ENCODE measurements around the gene NECAB2.
A peak's percentile ranks its signal among the peaks of the same experiment; 100 is the strongest.

Gene NECAB2

GRCh38 chr16:84029297-84030047 is 61.4 kb downstream of the NECAB2 start:
- DNase-seq = no peak

GRCh38 chr16:84031556-84031955 is 63.5 kb downstream of the NECAB2 start:
- DNase-seq = no peak

- DNase-seq = no peak
These were observed 64.6 kb downstream of the NECAB2 start for GRCh38 chr16:84032458-84033178.

GRCh38 chr16:84033251-84034195 is 65.5 kb downstream of the NECAB2 start:
- no peak for DNase-seq

GRCh38 chr16:84034516-84034915 is 66.5 kb downstream of the NECAB2 start:
- DNase-seq = no peak

- no peak for DNase-seq
These were observed 68.1 kb downstream of the NECAB2 start for GRCh38 chr16:84036131-84036530.

- no peak for DNase-seq
These were observed 69.0 kb downstream of the NECAB2 start for GRCh38 chr16:84036982-84037425.

- DNase-seq = no peak
These were observed 70.4 kb downstream of the NECAB2 start for GRCh38 chr16:84038469-84038868.

DNA sequence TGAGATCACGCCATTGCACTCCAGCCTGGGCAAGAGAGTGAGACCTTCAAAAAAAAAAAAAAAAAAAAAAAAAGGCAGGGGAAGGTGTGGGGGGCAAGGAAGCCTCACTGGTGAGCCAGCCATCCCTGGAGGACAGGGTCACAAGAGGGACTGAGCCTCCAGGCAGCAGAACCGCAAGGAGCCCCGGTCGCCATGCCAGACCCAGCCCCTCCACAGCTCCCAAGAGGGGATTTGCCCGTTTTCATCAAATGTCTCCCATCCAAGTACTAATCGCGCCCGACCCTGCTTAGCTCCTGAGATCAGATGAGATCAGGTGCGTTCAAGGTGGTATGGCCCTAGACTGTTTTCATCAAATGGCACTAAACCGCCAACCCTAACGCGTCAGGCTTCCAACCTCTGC is 71.7 kb downstream of the NECAB2 start:
- DNase-seq = no peak

DNA sequence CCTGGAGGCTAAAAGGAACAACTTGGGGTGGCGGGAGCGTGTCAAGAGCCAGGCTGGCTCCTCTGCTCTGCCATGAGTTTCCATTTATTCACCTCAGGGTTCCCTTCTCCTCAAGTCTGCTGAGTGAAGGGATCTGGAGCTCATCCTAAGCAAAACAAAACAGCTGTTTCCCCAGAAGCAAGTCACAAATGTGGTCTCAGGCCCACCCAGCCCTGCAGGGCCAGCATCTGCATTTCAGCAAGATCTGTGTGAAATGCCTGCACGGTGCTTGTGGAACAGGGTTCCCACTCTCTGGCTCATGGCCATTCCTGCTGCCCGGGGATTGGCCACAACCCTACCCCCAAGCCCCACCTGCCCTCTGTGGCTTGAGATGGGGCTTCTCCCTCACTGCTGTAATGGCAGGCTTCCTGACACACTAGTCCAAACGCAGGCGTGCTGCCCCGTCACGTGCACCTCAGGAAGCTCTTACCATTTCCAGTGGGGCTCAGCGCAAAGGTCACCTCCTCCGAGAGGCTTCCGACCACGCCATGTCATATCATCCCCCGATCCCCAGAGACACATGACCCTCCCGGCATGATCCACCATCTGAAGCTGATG is 72.3 kb downstream of the NECAB2 start:
- no peak for DNase-seq

- DNase-seq = no peak
These were observed 73.1 kb downstream of the NECAB2 start for GRCh38 chr16:84040823-84041820.

- no peak for DNase-seq
These were observed 73.8 kb downstream of the NECAB2 start for GRCh38 chr16:84041881-84042280.

DNA sequence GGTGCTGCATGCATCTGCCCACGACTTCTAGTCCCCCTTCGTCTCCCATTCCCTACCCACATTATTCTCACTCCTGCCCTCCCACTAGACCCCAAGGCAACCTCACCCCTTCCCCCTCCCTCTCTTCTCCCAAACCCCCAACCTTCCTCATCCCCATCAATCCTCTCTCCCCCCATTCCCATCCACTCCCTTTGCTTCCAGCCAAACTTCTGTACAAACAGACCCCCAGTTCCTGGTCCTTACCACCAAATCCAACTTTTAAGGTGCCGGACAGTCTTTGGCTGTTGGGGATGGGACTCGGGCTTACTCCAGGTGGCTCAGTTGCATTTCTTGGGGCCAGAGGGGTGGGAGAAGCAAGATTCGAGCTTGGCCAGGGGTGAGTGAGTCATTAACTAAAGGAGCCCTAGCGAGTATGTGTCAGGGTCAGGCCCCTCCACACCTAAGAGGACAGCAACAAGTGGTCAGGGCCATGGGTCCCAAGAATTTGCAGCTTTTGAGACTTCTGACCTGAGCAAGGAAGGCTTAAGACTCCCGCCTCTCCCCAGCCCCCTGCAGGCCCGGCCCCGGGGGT is 74.3 kb downstream of the NECAB2 start, which contains the start of gene SLC38A8:
Gene SLC38A8, minus strand, starts transcription at position 488 of the 571 bp plus-strand sequence. CDS start 638 bp downstream, outside the sequence.
- DNase-seq = no peak

GRCh38 chr16:84042879-84043485 is 74.9 kb downstream of the NECAB2 start:
- peak; percentile 68 to 72 for DNase-seq

- no peak for DNase-seq
These were observed 75.6 kb downstream of the NECAB2 start for GRCh38 chr16:84043486-84044117.

- no peak for DNase-seq
These were observed 76.1 kb downstream of the NECAB2 start for GRCh38 chr16:84044118-84044488.

DNA sequence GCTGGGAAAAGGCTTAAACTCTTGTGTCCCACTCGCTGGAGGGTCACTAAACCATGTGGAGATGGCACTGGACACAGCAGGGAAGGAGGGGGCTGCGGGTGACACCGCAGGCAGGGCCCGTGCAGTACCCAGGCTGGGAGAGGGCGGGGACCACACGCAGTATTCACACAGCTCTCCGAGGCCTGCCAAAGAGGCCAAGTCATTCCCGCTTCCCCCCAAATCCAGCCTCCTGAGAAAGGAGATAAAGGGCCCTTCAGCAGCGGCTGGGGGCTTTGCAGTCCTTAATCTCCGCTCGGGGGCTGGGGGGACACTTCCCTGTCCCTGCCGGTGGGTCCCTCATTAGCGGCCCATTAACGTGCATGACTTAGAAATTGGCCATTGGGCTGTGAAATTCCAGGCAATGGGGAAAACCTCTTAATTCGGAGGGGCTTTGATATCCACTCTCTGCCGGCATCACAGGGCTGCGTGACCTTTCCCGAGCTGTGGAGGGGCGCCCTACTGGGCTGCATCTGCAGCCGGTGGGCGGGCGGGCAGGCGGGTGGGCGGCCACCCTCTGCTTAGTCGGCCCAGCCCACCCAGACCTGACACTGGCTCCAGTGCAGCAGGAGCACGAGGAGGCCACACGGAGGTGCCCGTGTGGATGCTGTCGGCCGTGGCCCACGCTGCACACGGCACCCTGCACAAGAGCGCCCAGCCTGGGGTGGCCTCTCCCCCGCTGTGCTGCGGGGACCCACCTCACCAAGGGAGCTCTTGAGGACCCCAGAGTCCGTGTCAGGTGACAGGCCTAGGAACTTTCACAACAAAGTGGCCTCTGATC is 77.2 kb downstream of the NECAB2 start:
- no peak for DNase-seq

- DNase-seq = no peak
These were observed 77.9 kb downstream of the NECAB2 start for GRCh38 chr16:84045818-84046470.

DNA sequence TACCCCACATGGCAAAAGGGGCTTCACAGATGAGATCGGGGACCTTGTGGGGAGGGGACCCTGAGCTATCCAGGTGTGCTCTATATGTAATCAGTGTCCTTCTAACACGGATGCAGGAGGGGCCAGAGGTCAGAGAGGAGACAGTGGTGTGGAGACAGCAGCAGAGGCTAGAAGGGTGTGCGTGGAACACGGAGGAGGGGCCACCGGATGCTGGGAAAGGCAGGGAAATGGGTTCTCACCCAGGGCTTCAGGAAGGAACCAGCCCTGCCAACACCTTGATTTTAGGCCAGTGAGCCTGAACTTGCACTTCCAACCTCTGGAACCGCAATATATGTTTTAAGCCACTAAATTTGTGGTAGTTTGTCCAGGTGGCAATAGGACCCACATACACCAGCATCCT is 79.2 kb downstream of the NECAB2 start:
- no peak for DNase-seq

Data from NCI-H187 (cell line).